ENCODE results near the gene HMCN1.
"Not testable (repeated sequence)": the region's sequence is repeated elsewhere in the genome, so short reads cannot be mapped to it uniquely, and the experiment has no call there.

The HMCN1 gene

DNA sequence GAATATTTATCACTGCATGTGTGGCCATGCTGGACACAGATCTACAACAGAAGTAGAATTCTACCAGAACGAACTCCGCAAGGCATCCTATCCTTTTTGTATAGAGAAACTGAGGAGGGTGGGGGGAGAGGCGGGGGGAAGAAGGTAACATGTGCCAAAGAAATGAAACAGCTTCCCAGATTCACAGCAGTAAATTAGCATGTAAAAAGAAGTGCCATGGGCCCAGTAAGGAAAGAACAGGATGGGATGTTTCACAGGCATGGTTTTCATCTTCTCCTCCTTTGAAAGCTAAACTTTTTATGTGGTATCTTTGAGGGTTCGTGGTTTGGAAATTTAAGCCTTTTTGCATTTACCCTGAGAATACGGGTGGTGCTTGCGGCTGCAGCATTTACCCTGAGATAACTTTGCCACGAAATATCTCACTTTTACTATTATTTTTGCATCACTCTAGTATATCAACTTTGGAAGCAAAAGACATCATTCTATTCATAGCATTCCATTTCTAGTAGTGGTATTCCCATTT lies 471.9 kb downstream of the HMCN1 start:
- no peak for DNase-seq (ENCODE audit: low spot score)

DNA sequence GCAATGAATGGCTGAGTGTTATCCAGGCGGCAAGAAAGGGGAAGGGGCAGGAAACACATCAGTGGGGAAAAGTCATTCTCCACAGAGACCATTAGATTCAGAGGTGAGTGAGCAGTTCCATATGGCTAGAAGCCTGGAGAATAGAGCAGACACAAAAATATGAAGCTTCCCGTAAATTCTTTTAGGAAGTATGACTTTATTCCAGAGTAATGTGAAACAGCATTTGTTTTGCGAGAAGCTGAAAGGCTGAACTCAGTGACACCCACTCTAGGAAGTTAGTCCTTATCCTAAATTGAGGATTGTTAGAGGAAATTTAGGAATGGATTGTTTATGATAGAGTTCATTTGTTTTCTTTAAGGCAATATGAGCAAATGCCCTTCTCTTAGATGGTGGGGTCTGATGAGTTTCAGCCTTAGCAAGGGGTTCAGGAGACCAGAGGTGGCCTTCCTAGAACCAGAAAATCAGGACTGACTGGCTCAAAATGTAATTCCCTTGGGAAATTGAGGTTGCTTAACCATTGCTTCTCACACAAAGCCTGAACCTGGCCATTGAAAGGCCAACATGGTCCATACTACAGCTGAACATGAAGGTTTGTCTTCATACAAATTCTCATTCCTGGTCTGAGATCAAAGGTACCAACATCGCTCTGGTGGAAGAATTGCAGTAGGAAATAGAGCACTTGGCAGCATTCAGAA lies 473.3 kb downstream of the HMCN1 start:
- DNase-seq (ENCODE audit: low spot score): no peak

DNA sequence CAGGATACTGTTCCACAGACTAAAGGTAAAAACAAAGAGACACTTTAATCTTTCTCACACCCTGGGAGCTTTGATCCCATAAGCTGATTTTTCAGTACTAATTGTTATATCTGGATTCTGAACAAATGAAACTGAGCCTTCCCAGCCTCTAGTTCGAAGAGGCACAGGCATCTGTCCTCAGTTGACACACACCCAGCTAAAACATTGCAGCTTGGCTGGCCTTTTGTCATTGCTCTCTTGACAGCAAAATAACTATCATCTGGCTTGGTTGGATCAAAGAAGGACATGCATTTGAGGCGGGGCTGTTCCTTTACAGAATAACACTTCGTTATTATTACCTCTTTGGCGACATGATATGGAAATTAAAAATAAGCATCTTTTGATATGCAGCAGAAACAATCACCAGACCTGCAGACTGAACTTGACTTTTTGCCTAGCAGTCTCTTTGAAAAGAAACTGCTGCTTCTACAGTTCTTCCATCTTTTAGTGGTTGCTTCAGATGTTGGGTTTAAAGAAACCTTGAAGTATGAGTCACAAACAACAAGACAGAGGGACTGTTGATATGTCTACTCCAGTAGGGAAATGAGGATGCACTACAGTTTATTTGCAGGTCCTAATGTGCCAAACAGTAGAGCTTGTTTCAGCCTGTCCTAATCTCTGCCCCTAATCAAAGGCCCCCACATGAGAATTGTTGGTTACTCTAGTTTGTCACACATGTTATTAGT lies 474.4 kb downstream of the HMCN1 start:
- peak; percentile 33 for DNase-seq (ENCODE audit: low spot score)

DNA sequence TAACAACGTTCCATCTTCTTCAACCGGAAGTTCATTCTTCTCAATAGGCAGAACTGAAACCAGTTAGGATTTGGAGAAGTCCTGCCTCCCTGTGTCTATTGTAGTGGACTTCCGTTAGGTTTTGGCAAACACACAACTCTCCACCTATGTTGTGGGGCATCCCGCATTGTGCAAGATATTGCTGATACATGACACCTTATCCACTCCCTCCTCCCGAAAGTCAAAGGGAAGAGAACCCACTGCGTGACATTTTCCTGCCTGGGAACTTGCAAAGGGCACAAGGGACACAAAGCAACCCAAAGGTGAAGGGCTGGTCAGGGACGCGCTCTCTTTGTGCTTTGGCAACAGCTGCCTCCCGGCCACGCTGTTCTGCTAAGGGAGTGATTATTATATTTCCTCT lies 476.1 kb downstream of the HMCN1 start:
- DNase-seq (ENCODE audit: low spot score): no peak

DNA sequence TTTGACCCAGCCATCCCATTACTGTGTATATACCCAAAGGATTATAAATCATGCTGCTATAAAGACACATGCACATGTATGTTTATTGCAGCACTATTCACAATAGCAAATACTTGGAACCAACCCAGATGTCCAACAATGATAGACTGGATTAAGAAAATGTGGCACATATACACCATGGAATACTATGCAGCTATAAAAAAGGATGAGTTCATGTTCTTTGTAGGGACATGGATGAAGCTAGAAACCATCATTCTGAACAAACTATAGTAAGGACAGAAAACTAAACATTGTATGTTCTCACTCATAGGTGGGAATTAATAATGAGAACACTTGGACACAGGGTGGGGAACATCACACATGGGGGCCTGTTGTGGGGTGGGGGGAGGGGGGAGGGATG lies 477.4 kb downstream of the HMCN1 start:
- not testable (repeated sequence) for DNase-seq (ENCODE audit: low spot score)

DNA sequence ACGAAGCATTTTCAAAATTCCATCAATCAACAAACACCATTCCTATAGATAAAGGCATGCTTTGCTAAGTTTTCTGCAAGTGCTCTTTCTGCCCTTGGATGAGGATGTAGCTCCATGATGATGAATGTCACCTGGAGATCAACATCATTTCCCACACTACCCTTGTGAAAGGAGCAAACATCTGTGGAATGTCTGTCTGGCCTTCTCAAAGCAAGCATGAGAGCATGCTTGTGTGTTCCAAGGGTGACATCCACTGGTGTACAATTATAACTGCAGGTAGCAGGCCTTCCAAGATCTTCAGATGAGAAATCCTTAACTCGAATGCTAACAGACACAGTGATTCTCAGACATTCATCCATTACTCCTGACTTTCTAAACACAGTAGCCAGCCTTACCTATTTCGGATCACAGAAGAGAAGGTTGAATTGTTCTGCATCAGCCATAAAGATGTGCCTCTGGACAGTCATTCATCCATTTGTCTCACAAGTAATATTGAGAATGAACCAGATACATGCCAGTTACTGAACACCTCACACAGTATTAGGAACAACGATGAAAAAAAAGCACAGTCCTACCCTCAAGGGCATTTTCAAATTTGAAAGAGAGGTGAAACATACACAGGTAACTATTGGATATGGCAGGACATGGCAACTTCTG lies 478.5 kb downstream of the HMCN1 start:
- DNase-seq (ENCODE audit: low spot score): peak; percentile 72

DNA sequence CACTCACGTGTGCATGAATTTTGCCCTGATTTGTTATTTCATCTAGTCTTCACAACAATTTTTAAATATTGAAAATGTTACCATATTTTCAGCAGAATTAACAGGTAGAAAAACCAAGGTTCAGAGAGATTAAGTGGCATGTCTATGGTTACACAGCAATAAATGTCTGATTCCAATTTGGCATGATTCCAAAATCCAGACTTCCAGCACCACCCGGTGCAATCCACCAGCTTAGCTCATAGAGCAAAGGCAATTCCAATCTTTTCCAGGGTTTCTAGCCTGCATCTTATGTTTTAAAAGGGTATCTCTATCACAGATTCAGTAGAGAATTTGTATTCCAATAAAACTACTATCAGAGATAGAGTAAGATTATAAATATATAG lies 479.0 kb downstream of the HMCN1 start:
- DNase-seq (ENCODE audit: low spot score): no peak

DNA sequence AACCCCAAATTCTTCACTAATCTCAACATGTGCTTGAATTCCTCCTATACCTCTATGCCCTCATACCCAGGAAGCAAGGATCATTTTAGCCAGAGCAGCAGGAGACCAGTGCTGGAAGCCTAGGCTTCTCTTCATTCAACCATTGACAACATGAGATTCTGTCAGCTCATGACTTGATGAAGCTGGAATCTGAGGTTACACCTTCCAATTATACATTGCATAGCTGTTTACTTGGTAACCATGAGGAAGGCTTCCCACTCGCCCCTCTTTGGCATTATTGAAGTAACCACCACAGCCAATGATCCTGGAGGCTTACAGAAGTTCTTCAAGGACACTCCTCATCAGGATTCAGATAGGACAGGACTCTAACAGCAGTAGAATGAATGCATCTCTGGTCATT lies 480.6 kb downstream of the HMCN1 start:
- DNase-seq (ENCODE audit: low spot score): no peak

DNA sequence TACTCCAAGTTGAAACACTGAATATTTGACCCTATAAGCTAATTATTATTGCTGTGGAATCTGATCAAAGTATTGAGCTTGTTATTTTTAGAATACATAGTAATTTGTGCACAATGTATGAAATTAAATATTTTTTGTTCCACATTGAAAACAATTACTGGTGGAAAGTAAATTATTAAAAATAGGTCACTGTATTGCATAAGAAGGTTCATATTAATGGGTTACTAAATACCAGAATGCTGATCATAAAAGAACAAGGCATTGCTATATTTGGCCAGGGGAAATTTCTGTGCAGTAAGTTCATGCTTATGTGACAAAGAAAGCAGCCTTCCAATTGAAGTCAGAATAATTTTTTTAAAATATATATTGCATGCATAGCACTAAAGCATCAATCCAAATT lies 481.4 kb downstream of the HMCN1 start:
- DNase-seq (ENCODE audit: low spot score): no peak

DNA sequence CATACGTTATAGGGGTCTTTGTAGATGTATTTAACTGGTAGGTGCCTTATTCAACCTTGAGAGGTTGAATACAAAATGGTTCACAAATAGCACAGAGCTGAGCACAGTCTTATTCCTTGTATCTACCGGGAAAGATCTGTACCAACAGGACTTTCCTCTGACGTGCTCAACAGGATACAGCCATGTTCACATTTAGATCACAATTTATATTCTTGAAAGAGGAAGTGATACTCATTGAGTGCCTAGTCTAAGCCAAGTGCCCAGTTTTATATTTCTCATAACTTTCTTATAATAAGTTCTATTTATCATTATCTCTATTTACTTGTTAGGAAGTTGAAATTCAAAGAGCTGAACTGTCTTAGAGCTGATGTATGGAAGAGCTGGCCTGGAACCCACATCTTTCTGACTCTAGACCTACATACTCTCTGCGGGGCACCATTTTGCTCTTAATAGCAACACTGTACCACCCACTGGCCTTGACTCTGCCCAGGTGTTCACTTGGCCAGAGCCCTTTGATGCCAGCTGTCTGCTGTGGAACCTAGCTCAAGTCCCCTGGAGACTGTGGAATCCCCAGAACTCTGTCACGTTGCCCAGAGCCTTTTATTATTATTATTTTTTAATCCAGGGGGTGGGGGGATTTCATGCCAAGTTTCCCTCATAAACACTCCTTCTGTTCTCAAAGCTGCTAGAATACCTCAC lies 484.6 kb downstream of the HMCN1 start:
- peak; percentile 45 for DNase-seq (ENCODE audit: low spot score)

DNA sequence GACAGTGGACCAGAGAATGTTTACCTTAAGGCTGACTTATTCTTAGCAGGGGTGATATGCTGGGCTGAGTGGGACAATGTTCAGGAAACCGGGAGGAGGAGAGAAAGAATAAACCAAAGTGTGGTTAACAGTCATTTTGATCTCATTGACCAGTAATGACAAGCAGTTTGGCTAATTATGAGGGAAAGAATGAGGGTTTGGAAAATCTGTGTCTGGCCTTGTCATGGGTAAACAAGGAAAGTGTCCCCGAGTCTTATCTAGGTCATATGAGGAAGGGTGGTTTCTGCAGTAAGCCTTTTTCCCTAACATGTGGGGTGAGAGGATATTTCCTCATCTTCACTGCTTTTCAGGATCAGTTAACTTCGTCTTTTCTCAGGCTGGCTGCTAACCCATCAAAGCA lies 485.9 kb downstream of the HMCN1 start:
- no peak for DNase-seq (ENCODE audit: low spot score)

DNA sequence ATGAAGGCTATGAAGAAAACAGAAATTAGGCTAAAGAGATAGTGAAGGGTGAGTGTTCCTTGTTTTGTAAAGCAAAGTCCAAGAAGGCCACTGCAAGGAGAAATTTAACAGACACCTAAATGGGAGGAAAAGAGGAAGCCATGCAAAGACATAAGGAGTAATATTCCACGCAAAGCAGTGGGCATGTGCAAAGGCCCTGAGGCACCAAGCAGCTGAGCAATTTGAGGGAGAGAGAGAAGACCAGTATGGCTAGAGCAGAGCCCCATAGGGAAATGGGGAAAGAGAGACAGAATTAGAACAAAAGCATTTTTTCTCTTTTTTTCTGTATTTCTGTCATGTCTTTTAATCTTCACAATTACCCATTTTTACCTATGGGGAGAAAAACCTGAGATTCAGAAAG lies 486.7 kb downstream of the HMCN1 start:
- DNase-seq (ENCODE audit: low spot score): no peak

DNA sequence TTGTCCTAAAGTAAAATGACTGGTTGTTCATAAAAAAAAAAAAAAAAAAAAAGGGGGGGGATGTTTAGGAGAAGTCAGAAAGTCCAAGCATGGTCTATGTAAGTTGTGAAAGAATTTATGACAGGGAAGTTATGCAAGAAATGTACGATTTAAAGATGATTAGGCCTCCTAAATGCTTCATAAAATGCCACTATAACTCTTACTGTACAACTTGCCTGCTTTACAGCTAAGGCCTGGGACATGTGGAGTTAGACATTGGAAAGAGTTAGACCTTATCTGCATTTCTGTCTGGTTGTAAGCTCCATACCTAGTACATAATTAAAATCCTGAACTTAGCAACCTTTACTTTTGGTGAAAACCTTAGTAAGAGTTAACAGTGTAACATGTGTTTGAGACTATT lies 490.9 kb downstream of the HMCN1 start:
- no peak for DNase-seq (ENCODE audit: low spot score)

DNA sequence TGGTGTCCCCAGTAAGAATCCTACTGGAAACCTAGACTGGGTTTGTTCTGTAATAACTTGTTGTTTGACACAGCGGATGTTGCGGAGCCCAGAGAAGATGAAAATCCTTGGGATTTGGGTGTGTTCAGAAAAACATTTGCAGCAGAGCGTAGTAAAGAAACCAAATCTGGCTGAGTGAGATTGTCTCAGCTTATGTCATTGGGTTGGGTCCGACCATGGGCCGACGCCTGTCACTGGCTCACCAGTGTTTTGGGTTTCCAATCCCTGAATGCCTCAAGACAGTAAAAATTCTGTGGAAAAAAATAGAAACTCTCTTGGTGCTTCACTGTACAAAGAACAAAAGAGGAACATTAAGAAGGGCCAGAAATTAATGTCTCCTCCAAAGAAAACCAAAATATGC lies 494.6 kb downstream of the HMCN1 start:
- DNase-seq (ENCODE audit: low spot score): no peak

DNA sequence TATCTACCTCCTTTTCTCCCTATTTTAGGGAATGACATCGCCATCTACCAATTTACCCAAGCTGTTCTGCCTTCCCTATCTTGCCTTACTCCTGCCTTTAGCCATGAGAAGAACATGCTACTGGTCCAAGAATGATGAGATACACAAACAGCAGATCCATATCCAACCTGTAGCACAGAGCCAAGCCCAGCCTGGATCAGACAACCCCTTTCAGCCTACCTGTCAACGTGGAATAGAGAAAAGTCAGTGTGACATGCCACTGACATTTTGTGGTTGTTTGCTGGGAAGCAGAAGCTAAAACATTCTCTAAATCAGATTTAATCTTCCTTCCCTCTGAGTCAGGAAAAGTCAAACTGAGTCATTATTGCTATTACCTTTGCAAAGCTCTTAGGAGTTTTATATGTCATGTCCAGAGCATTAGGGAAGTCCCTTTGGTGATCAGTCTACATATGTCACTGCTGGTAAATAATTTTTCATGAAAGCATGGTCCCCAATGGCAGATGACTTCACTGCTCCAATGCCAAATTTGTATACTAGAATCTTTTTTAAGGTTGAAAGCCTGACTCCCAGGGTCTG lies 497.8 kb downstream of the HMCN1 start:
- DNase-seq (ENCODE audit: low spot score): no peak

DNA sequence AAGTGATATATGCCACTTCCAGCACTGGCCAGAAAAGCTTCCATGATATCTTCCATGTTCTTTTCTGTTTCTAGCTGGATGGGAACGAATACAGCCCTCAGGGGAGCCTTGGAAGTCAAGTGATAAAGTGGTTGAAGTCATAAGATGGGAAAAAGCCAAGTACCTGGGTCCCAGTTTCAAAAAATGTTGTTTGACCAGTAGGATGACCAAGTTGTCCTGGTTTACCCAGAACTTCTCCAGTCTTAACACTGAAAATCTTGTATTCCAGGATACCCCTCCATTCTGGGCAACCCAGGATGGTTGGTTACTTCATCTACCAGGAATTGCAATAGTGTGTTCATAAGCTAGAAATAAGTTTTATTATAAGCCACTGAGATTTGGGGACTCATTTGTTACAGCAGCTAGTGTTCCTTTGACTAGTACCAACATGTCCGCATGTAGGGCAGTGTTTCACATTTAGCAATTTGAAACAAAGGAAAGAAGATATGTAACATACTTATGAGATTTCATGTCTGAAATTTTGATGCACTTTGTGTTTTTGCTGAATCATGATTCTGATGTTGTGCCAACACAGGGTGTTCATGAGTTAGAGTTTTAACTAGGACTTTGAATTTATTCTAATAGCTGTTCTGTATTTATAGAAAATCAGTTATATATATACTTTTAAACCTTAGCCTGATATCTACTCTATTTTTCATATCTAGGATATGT lies 500.9 kb downstream of the HMCN1 start:
- no peak for DNase-seq (ENCODE audit: low spot score)

DNA sequence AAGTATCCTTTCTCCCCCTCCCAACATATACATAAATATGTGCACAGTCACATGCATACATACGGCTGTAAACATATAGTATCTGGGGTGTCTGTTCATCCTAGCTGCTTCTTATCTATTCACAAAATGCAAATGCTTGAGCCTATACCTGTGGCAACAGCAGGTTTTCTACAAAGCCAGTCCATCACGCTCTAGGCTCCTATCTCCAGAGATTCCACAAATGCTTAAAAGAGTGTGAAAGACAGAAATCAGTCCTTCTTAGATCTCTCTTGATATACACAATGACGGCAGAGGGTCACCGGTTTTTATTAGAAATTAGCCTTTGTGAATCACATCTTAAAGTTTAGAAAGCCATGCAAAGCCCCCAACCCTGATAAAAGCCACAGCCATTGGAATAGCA lies 501.5 kb downstream of the HMCN1 start:
- DNase-seq (ENCODE audit: low spot score): no peak

DNA sequence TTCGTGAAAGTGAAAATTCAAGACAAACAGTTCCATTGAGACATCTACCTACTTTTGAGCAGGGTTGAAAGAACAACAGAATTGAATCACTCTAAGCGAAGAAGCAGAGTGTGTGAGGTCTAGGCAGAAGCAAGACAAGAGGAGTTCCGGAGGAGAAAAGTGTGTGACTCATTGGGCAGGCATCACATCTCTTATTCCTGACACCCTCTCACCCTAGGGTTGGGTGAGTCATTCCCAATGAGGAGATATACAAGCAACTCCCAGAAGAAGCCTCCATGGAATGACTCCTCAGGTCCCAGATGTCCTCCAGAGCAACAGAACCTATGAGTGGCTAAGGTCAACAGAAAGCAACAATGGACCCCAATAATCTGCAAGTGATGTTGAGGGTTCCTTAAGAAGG lies 502.7 kb downstream of the HMCN1 start:
- DNase-seq (ENCODE audit: low spot score): no peak

DNA sequence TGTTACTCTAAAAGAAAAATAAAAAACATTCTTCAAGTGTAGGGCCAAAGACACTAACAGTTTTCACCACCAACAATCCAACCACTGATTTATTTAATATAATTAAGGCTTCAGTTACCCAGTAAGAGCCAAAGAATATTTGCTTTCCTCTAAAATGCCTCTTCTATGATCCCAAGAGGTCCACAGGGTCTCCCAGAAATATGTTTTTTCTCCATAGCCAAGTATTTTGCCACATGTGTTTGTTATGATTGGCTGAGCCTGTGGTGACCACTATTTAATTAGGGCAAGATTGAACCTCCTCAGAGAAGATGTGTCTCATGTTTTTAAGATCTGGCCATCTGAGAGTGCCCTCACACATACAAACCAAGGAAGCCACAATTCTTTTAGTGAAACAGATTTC lies 505.0 kb downstream of the HMCN1 start:
- DNase-seq (ENCODE audit: low spot score): no peak

DNA sequence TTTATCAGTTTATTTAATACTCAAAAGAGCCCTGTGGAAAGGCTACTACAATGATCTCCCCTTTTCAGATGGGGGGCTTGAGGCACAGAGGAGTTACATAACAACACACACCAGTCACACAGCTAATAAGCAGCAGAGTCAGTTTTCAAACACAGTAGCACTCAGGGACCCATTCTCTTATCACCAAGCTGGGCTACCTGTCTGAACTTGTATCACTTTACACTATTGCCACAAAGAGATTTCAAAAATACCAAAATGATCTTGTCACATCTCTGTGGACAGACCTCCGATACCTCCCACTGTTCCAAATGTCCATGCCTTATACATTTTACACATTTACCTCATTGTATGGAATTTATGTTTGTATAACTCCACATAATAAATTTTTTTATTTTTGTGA lies 506.2 kb downstream of the HMCN1 start:
- no peak for DNase-seq (ENCODE audit: low spot score)

All from D341Med (cell line).